GM12878 (cell line): Measurements from ENCODE around the gene TMEM214. TPM values are rescaled to one million over a fixed set of nuclear protein-coding genes. Genes with fewer than 3 reads are reported as not detected.

Experiments used
- BCL11A ChIP-seq: IDR thresholded peaks from 2 replicates; pipeline ENCODE4 v1.6.1; 2011; ENCODE audit warnings: low read depth, low read length
- CBFB ChIP-seq: IDR thresholded peaks from 2 replicates; pipeline ENCODE4 v1.6.1; 2016; ENCODE audit warnings: antibody characterized with exemption, low read depth
- CREM ChIP-seq: IDR thresholded peaks from 2 replicates; pipeline ENCODE4 v1.6.1; 2014; ENCODE audit warnings: antibody characterized with exemption, low read depth
- IRF3 ChIP-seq: fragments of 450-650 bp; IDR thresholded peaks from 2 replicates; pipeline ENCODE4 v1.6.1; 2014; ENCODE audit warnings: mild to moderate bottlenecking
- JUNB ChIP-seq: IDR thresholded peaks from 2 replicates; pipeline ENCODE4 v1.6.1; 2016; ENCODE audit warnings: antibody characterized with exemption, mild to moderate bottlenecking
- MEF2B ChIP-seq: fragments of 450-650 bp; IDR thresholded peaks from 2 replicates; pipeline ENCODE4 v1.6.1; 2018; ENCODE audit warnings: mild to moderate bottlenecking, moderate library complexity; ENCODE audit not compliant: partially characterized antibody, poor library complexity, severe bottlenecking
- MTA2 ChIP-seq: fragments of 450-650 bp; IDR thresholded peaks from 2 replicates; pipeline ENCODE4 v1.6.1; 2016; ENCODE audit warnings: low read depth, mild to moderate bottlenecking, moderate library complexity
- PAX5 ChIP-seq: IDR thresholded peaks from 2 replicates; pipeline ENCODE4 v1.6.1; 2011; ENCODE audit warnings: low read depth, low read length, borderline replicate concordance
- PAX8 ChIP-seq: fragments of 450-650 bp; IDR thresholded peaks from 2 replicates; pipeline ENCODE4 v1.6.1; 2017; ENCODE audit warnings: mild to moderate bottlenecking, moderate library complexity
- RBBP5 ChIP-seq: fragments of 200-600 bp; sonication (generic); conservative IDR thresholded peaks from 2 replicates; pipeline ENCODE4 v1.6.1; 2016
- RELA ChIP-seq: fragments of 450-650 bp; IDR thresholded peaks from 2 replicates; pipeline ENCODE4 v1.8.0; 2014; ENCODE audit warnings: borderline replicate concordance; ENCODE audit not compliant: partially characterized antibody
- USF2 ChIP-seq: IDR thresholded peaks from 2 replicates; pipeline ENCODE4 v1.6.1; 2011; ENCODE audit warnings: low read depth, low read length, improper control_type of control experiment, borderline replicate concordance
- ZBTB11 ChIP-seq: fragments of 450-650 bp; formaldehyde crosslinking; IDR thresholded peaks from 2 replicates; pipeline ENCODE4 v1.5.0; 2022; ENCODE audit warnings: mild to moderate bottlenecking, missing genetic modification characterization
- ZNF274 ChIP-seq: IDR thresholded peaks from one replicate; pipeline ENCODE4 v1.8.0; 2011; ENCODE audit not compliant: insufficient read length, insufficient read depth
- ZZZ3 ChIP-seq: IDR thresholded peaks from 2 replicates; pipeline ENCODE4 v1.6.1; 2011; ENCODE audit warnings: low read depth; ENCODE audit not compliant: control insufficient read depth, insufficient read length
- polyA plus RNA-seq, 11 experiments: library from polyadenylated mRNA; depleted of rRNA in 4 of 11; unstranded in 6 of 11; stranded (reverse) in 5 of 11; fragments of >200 nt; fragmentation: Nextera tagmentation in 4 of 11; fragmentation: Illumina TruSeq in 1 of 11; extraction: Ambion mirVana in 4 of 11; extraction: Trizol in 1 of 11; gene quantifications; 1 replicate in 1 of 11; 2 replicates in 10 of 11; pipeline versions ENCODE4 v1.2.1 to v1.2.3, GENCODE V29; 2011 to 2016; ENCODE audit warnings: inconsistent platforms in 2 of 11, missing spikeins in 2 of 11, low read depth in 1 of 11
- total RNA-seq, 4 experiments: library from RNA; depleted of rRNA in 3 of 4; stranded (reverse); fragments of >200 nt in 3 of 4; fragmentation: Illumina TruSeq in 1 of 4; extraction: Trizol in 1 of 4; gene quantifications; 2 replicates each; pipeline versions ENCODE4 v1.2.1 to v1.2.3, GENCODE V29; 2013 to 2021
- TF ChIP-seq, protein P1 (sequence below): IDR thresholded peaks from 2 replicates; pipeline ENCODE4 v1.6.1; 2011; ENCODE audit warnings: borderline replicate concordance, low read depth, mild to moderate bottlenecking, moderate library complexity, low read length; ENCODE audit not compliant: insufficient read depth, poor library complexity, severe bottlenecking
- TF ChIP-seq, protein P2 (sequence below): fragments of 450-650 bp; IDR thresholded peaks from 2 replicates; pipeline ENCODE4 v1.6.1; 2018; ENCODE audit warnings: mild to moderate bottlenecking, low read depth, moderate library complexity; ENCODE audit not compliant: partially characterized antibody

TMEM214 gene
- total and polyA plus RNA-seq, 10 of the 15 experiments (the other 5 are each of a cell fraction or from before 2014, with no cell fraction given) = 10.4 to 79.2 (median 45.0) TPM

DNA sequence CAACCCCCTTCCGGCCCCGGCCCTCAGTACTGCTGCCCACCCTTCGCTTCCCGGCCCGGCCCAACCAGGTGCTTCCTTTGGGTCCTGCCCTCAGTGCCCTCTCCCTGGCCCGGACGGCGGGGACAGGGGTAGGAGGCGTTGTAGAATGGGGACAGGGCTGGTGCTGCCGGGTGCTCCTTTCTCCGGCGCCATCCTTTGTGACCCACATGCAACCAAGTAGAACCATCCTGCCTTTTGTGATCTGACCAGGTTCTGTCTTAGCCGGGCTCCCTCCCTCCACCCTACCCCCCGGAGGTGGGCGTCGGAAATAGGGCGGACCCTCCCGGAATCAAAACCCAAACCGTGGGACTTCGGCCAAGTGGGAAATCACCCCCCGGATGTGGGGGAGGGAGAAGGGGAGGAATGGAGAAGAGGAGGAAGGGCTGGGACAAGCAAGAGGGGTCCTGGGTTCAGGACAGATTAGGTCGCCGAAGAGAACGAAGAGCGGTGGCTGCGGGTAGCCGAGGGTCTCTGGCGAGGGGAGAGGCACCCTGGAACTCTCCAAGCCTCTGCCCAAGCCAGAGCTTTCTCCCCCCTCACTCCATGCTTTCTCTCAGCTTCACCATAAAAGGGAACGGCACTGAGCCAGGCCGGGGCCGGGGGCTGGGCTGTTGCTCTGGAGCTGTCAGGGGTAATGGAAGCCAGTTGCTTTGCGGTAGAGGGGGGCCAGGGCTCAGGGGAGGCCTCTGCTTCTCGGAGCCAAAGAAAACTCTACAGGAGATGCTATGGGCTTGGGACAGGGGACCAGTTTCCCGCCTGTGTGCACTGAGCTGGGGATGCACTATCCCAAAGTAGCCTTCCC is 39.4 kb downstream of the TMEM214 start (continued):
- TF ChIP-seq CBFB (peak; percentile 25; the same call in 1 of the 2 replicates), USF2 (no peak), RELA (peak; percentile 74), ZBTB11 (CRISPR knock-in tag) (no peak), PAX8 (no peak), IRF3 (no peak), MTA2 (no peak), JUNB (no peak), RBBP5 (no peak), ZZZ3 (no peak), CREM (no peak), BCL11A (no peak), PAX5 (peak; percentile 15; the same call in 1 of the 2 replicates), ZNF274 (no peak), MEF2B (no peak)
- TF ChIP-seq, protein P1, sequence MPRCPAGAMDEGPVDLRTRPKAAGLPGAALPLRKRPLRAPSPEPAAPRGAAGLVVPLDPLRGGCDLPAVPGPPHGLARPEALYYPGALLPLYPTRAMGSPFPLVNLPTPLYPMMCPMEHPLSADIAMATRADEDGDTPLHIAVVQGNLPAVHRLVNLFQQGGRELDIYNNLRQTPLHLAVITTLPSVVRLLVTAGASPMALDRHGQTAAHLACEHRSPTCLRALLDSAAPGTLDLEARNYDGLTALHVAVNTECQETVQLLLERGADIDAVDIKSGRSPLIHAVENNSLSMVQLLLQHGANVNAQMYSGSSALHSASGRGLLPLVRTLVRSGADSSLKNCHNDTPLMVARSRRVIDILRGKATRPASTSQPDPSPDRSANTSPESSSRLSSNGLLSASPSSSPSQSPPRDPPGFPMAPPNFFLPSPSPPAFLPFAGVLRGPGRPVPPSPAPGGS = no peak
- TF ChIP-seq, protein P2, sequence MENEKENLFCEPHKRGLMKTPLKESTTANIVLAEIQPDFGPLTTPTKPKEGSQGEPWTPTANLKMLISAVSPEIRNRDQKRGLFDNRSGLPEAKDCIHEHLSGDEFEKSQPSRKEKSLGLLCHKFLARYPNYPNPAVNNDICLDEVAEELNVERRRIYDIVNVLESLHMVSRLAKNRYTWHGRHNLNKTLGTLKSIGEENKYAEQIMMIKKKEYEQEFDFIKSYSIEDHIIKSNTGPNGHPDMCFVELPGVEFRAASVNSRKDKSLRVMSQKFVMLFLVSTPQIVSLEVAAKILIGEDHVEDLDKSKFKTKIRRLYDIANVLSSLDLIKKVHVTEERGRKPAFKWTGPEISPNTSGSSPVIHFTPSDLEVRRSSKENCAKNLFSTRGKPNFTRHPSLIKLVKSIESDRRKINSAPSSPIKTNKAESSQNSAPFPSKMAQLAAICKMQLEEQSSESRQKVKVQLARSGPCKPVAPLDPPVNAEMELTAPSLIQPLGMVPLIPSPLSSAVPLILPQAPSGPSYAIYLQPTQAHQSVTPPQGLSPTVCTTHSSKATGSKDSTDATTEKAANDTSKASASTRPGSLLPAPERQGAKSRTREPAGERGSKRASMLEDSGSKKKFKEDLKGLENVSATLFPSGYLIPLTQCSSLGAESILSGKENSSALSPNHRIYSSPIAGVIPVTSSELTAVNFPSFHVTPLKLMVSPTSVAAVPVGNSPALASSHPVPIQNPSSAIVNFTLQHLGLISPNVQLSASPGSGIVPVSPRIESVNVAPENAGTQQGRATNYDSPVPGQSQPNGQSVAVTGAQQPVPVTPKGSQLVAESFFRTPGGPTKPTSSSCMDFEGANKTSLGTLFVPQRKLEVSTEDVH = no peak
